Measurements from ENCODE around the gene ANAPC16. TPM values are rescaled to one million over a fixed set of nuclear protein-coding genes. Genes with fewer than 3 reads are reported as not detected.
"Not testable (repeated sequence)": the region's sequence is repeated elsewhere in the genome, so short reads cannot be mapped to it uniquely, and the experiment has no call there.

The ANAPC16 gene
- total RNA-seq, 1 donor from 2014 or later: 80.9 TPM

GRCh38 chr10:72211381-72211780 is 4.4 kb upstream of the ANAPC16 start:
- DNase-seq (ENCODE audit: low spot score): not testable (repeated sequence)

- DNase-seq (ENCODE audit: low spot score): not testable (repeated sequence)
Observed at GRCh38 chr10:72211832-72212231, 4.0 kb upstream of the ANAPC16 start.

GRCh38 chr10:72218325-72218724 is 2.5 kb downstream of the ANAPC16 start:
- no peak for DNase-seq (ENCODE audit: low spot score)

GRCh38 chr10:72218726-72219125 is 2.9 kb downstream of the ANAPC16 start:
- DNase-seq (ENCODE audit: low spot score): no peak

GRCh38 chr10:72219235-72219814 is 3.5 kb downstream of the ANAPC16 start:
- DNase-seq (ENCODE audit: low spot score): no peak

GRCh38 chr10:72220637-72221036 is 4.8 kb downstream of the ANAPC16 start:
- no peak for DNase-seq (ENCODE audit: low spot score)

GRCh38 chr10:72221278-72221677 is 5.5 kb downstream of the ANAPC16 start:
- DNase-seq (ENCODE audit: low spot score): no peak

GRCh38 chr10:72223743-72224101 is 7.9 kb downstream of the ANAPC16 start:
- DNase-seq (ENCODE audit: low spot score): peak; percentile 16

- DNase-seq (ENCODE audit: low spot score): not testable (repeated sequence)
Observed at GRCh38 chr10:72224191-72224590, 8.4 kb downstream of the ANAPC16 start.

GRCh38 chr10:72226418-72227027 is 10.7 kb downstream of the ANAPC16 start:
- DNase-seq (ENCODE audit: low spot score): peak; percentile 30

GRCh38 chr10:72227826-72228225 is 12.0 kb downstream of the ANAPC16 start:
- peak; percentile 33 for DNase-seq (ENCODE audit: low spot score)

- no peak for DNase-seq (ENCODE audit: low spot score)
Observed at GRCh38 chr10:72228318-72228751, 12.5 kb downstream of the ANAPC16 start.

- no peak for DNase-seq (ENCODE audit: low spot score)
Observed at GRCh38 chr10:72229261-72230251, 13.7 kb downstream of the ANAPC16 start.

GRCh38 chr10:72233621-72234020 is 17.8 kb downstream of the ANAPC16 start:
- no peak for DNase-seq (ENCODE audit: low spot score)

- DNase-seq (ENCODE audit: low spot score): no peak
Observed at GRCh38 chr10:72234560-72235095, 18.8 kb downstream of the ANAPC16 start.

- no peak for DNase-seq (ENCODE audit: low spot score)
Observed at GRCh38 chr10:72235544-72236279, 19.9 kb downstream of the ANAPC16 start.

- DNase-seq (ENCODE audit: low spot score): peak; percentile 53
Observed at GRCh38 chr10:72238392-72239175, 22.8 kb downstream of the ANAPC16 start.

GRCh38 chr10:72239409-72239808 is 23.6 kb downstream of the ANAPC16 start:
- no peak for DNase-seq (ENCODE audit: low spot score)

GRCh38 chr10:72240371-72240770 is 24.6 kb downstream of the ANAPC16 start:
- DNase-seq (ENCODE audit: low spot score): peak; percentile 16

GRCh38 chr10:72241691-72242252 is 26.0 kb downstream of the ANAPC16 start:
- DNase-seq (ENCODE audit: low spot score): peak; percentile 64

Data from mesenteric fat pad (tissue), 1 donor.